Measurements from ENCODE around the gene STRA6.

GRCh38 chr15:74200412-74200815 is 2.2 kb downstream of the STRA6 start:
- TF ChIP-seq POLR2AphosphoS5 (IDR thresholded peaks at IDR 0.05) (no peak), CTCF (IDR thresholded peaks at IDR 0.05) (no peak), POLR2A (IDR thresholded peaks at IDR 0.05) (no peak)
